Thyroid gland (tissue), 4 donors: ENCODE data around the gene MIER2.

Experiments
- POLR2A ChIP-seq, 2 donors: fragments of 450-650 bp; IDR thresholded peaks; one replicate each; pipeline ENCODE4 v1.6.1; 2017; ENCODE audit warnings: antibody characterized with exemption in 2 of 2, mild to moderate bottlenecking in 2 of 2, moderate library complexity in 1 of 2
- TF ChIP-seq, protein P1 (sequence below), 6 experiments: fragments of 200-600 bp in 3 of 6; fragments of 450-650 bp in 3 of 6; sonication (generic) in 3 of 6; IDR thresholded peaks; one replicate each; pipeline ENCODE4 v1.5.1; 2016 to 2019; ENCODE audit warnings: antibody characterized with exemption in 6 of 6, mild to moderate bottlenecking in 2 of 6, inconsistent platforms in 1 of 6, moderate library complexity in 1 of 6

DNA sequence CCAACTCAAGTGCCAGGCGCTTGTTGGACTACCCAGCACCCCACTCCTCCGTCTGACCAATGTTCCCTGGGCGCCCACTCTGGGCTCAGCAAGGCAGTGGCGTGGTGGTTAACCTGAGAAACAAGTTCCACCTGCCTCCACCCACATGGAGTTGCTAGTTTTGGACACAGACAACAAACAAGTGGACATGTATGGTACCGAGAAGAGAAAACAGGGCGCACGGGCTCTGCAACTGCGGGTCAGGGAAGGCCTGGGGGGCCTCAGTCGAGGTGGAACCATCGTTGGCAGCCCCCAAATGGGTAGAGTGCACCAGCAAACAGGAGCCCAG is 2.5 kb downstream of the MIER2 start:
- TF ChIP-seq POLR2A (IDR thresholded peaks at IDR 0.05), result no peak
- TF ChIP-seq, protein P1, sequence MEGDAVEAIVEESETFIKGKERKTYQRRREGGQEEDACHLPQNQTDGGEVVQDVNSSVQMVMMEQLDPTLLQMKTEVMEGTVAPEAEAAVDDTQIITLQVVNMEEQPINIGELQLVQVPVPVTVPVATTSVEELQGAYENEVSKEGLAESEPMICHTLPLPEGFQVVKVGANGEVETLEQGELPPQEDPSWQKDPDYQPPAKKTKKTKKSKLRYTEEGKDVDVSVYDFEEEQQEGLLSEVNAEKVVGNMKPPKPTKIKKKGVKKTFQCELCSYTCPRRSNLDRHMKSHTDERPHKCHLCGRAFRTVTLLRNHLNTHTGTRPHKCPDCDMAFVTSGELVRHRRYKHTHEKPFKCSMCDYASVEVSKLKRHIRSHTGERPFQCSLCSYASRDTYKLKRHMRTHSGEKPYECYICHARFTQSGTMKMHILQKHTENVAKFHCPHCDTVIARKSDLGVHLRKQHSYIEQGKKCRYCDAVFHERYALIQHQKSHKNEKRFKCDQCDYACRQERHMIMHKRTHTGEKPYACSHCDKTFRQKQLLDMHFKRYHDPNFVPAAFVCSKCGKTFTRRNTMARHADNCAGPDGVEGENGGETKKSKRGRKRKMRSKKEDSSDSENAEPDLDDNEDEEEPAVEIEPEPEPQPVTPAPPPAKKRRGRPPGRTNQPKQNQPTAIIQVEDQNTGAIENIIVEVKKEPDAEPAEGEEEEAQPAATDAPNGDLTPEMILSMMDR (IDR thresholded peaks at IDR 0.05), result no peak
